ENCODE results near the gene RAB37.

Gene RAB37

GRCh38 chr17:74736513-74737298, at the start of gene RAB37:
Gene RAB37, plus strand, starts transcription at chr17:74737256. Its CDS starts 17 bp downstream, at chr17:74737273.
- peak; percentile 66 to 70 for DNase-seq

GRCh38 chr17:74687886-74688285, 49.2 kb upstream of the RAB37 start:
- no peak for DNase-seq

DNA sequence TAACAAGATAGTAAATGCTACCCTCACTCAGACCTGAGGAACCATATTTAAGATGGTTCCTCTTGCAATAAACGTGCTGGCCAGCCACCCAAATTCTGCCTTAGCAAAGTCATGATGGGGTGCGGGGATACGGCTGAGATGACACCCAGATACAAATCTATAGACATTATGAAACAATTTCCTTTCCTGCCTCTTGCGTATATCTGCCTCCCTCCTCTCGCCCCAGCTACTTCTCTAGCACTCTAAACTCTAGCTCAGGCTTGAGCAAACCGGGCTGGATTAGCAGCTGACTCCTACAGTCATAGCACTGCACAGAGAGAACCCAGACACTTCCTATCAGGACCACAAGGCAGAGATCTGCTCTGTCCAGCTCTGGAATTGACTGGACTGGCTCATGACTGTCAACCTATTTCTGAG, 46.6 kb upstream of the RAB37 start:
- DNase-seq = peak; percentile 11 to 60

- DNase-seq = no peak
Observed at GRCh38 chr17:74691151-74691550, 45.9 kb upstream of the RAB37 start.

DNA sequence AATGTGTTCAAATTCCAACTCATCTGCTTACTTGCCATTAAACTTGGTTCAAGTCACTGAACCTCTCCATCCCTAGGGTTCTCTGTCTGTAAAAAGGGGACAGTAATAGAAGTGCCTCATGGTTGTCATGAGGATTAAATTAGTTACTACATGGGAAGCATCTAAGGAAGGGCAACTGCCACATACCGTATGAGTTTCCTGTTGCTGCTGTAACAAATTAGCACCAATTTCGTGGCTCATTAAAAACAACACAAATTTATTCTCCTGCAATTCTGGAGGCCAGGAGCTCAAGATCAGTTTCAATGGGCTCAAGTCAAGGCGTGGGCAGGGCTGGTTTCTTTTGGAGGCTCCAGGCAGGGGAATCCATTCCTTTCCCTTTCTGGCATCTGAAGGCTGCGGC, 43.0 kb upstream of the RAB37 start:
- DNase-seq = no peak

DNA sequence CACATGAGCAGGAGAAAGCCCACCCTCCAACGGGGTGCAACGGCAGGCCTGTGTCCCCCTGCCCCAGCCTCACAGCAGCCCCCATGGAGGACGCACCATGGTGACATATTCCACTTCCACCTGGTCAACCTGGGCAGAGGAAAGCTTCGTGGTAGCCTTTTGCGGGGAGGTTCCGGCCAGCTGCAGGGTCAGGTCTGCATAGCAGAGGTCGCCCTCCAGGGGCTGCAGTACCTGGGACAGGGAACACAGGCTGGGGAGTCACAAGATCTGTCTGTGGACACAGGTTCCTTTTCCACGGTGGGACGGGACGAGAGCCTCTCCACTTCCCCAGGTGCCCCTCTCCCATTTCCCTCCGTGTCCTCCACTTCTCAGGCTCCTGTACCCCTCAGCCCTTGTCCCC, 41.4 kb upstream of the RAB37 start:
- DNase-seq = no peak

GRCh38 chr17:74697515-74697914, 39.5 kb upstream of the RAB37 start:
- DNase-seq = no peak

GRCh38 chr17:74698069-74698468, 39.0 kb upstream of the RAB37 start:
- DNase-seq = no peak

DNA sequence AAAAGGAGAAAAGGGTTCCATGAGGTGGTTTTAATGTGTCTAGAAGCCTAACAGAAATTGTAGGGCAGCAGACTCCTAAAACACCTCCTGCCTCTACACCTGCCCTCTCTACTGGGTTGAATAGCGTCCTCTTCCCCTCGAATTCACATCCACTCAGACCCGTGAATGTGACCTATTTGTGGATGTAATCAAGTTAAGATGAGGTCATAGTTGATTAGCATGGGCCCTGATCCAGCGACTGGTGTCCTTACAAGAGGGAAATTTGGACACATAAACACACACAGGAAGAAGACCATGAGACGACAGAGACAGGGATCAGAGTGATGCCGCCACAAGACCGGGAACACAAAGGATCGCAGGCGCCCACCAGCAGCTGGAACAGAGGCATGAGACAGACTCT, 37.8 kb upstream of the RAB37 start:
- no peak for DNase-seq

GRCh38 chr17:74702116-74702871, 34.8 kb upstream of the RAB37 start:
- no peak for DNase-seq

- DNase-seq = no peak
Observed at GRCh38 chr17:74703311-74703710, 33.7 kb upstream of the RAB37 start.

- no peak for DNase-seq
Observed at GRCh38 chr17:74704544-74704943, 32.5 kb upstream of the RAB37 start.

GRCh38 chr17:74711058-74711824, 25.8 kb upstream of the RAB37 start:
- DNase-seq = no peak

GRCh38 chr17:74712301-74712700, 24.8 kb upstream of the RAB37 start:
- DNase-seq = no peak

DNA sequence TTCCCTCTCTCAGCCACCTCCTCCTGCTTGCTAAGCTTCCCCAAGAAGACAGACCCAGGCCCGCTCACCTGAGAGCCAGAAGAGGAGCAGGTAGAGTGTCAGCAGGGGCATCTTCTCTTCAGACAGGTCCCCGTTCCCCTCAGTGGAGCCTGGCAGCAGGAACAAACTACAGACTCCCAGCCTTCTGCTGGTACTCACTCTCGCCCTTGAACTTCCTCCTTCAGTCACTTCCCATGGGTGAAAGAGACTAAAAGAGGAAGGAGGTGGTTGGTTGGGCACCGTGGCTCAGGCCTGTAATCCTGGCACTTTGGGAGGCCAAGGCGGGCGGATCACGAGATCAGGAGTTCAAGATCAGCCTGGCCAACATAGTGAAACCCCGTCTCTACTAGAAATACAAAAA, 24.3 kb upstream of the RAB37 start, which contains the start of gene CD300LF:
TSS of gene CD300LF (minus strand) at position 168 of the 400 bp plus-strand sequence. CDS start at position 111, 57 bp downstream.
- peak in 1 of 2 donors; percentile 59 for DNase-seq

DNA sequence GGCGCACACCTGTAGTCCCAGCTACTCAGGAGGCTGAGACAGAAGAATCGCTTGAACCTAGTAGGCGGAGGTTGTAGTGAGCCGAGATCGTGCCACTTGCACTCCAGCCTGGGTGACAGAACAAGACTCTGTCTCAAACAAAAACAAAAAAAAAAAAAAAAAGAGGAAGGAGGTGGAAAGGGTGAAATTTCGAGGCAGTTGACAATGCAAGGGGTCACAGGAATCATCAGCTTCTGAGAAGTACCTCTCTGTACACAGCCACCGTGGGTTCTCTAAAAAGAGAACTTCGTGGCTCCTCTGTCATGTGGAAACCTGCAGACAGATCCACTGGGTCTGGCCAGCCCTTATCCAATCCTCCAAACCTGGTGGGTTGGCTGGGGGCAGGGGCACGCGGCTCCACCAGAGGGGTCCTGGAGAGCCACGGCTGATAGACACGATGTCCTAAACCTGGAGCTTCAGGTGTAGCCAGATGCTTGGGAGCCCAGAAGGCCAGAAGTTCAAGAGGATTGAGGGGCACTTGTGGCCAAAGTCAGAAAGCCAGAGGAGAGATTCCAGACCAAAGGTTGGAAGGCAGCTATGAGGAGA, 23.8 kb upstream of the RAB37 start:
- peak in 1 of 2 donors; percentile 29 for DNase-seq

- DNase-seq = no peak
Observed at GRCh38 chr17:74715144-74715543, 21.9 kb upstream of the RAB37 start.

GRCh38 chr17:74720506-74720905, 16.6 kb upstream of the RAB37 start:
- no peak for DNase-seq

DNA sequence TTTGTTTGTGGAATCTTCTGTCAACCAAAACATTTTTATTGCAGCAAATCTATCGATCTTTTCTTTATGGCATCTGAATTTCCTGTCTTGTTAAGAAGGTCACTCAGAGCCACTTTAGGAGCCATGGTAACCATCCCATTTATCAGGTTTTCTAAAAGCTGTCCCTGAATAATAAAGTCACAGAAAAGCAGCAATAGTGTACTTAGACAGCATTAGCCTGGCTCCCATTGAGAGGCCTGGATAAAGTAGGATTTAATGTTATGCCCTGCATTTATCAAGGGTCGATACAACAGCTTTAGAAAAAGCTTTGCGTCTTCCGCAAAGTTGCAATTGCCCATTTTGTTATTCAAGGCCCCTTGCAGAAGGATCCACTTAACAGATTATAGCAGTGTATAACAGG, 14.3 kb upstream of the RAB37 start:
- no peak for DNase-seq

GRCh38 chr17:74723891-74724290, 13.2 kb upstream of the RAB37 start:
- DNase-seq = no peak

GRCh38 chr17:74725111-74725510, 11.9 kb upstream of the RAB37 start:
- no peak for DNase-seq

DNA sequence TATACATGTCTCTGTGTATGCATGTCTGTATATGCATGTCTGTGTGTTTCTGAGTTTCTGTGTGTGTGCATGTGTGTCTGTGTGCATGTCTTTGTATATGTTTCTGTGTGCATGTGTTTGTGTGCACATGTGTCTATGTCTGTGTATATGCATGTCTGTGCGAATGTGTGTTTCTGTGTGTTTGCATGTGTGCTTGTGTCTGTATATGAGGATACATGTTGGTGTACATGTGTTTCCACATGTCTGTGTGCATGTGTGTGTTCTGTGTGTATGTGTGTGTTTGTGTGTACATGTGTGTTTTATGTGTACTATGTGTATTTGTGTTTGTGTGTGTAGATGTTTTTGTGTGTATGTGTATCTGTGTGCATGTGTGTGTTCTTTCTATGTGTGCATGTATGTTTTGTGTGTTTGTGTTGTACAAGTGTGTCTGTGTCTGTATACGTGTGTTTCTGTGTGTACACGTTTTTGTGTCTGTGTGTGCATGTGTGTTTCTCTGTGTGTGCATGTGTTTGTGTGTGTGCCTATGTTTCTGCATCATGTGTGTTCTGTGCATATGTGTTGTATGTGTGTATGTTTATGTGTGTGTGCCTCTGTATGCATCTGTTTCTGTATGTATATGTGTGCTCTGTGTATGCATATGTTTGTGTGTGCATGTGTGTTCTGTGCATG, 8.9 kb upstream of the RAB37 start:
- no peak for DNase-seq
